K562 (cell line): ENCODE data around the gene ICAM1. TPM values are rescaled to one million over a fixed set of nuclear protein-coding genes. Genes with fewer than 3 reads are reported as not detected.
A peak's percentile ranks its signal among the peaks of the same experiment; 100 is the strongest.

Experiments
- CAMTA2 ChIP-seq: fragments of 250-450 bp; sonication (Bioruptor Pico); conservative IDR thresholded peaks from 2 replicates; pipeline ENCODE4 v1.5.1; 2022
- DPF2 ChIP-seq: fragments of 450-650 bp; IDR thresholded peaks from 2 replicates; pipeline ENCODE4 v1.6.1; 2016
- FOXM1 ChIP-seq, 2 experiments: fragments of 450-650 bp in 1 of 2; sonication (generic) in 1 of 2; formaldehyde crosslinking in 1 of 2; IDR thresholded peaks; 2 replicates each; pipeline versions ENCODE4 v1.6.1 to v1.9.0; 2017 to 2022; ENCODE audit warnings: low read depth in 2 of 2, mild to moderate bottlenecking in 2 of 2, missing genetic modification reagents in 1 of 2, moderate library complexity in 1 of 2
- NFE2L1 ChIP-seq: fragments of 450-650 bp; IDR thresholded peaks from 2 replicates; pipeline ENCODE4 v1.6.1; 2016; ENCODE audit warnings: missing genetic modification characterization, low read depth, mild to moderate bottlenecking, missing compliant biosample characterization, moderate library complexity, borderline replicate concordance
- NFIC ChIP-seq: fragments of 450-650 bp; IDR thresholded peaks from 2 replicates; pipeline ENCODE4 v1.6.1; 2017; ENCODE audit warnings: mild to moderate bottlenecking, inconsistent platforms
- SNIP1 ChIP-seq: fragments of 450-650 bp; IDR thresholded peaks from 2 replicates; pipeline ENCODE4 v1.7.1; 2017; ENCODE audit warnings: low read depth, mild to moderate bottlenecking
- UBTF ChIP-seq, 2 experiments: IDR thresholded peaks; 2 replicates each; pipeline ENCODE4 v1.6.1; 2012; ENCODE audit warnings: improper control_type of control experiment in 2 of 2, low read depth in 2 of 2, low read length in 2 of 2, borderline replicate concordance in 1 of 2
- XRCC3 ChIP-seq: fragments of 450-650 bp; IDR thresholded peaks from 2 replicates; pipeline ENCODE4 v1.6.1; 2017; ENCODE audit warnings: mild to moderate bottlenecking, moderate library complexity
- ZNF175 ChIP-seq: fragments of 200-800 bp; sonication (Bioruptor generic); IDR thresholded peaks from 2 replicates; pipeline ENCODE4 v1.6.1; 2016; ENCODE audit warnings: low read depth, mild to moderate bottlenecking, missing genetic modification characterization, missing compliant biosample characterization
- ZNF280B ChIP-seq: fragments of 250-450 bp; sonication (Bioruptor Pico); IDR thresholded peaks from 2 replicates; pipeline ENCODE4 v1.5.1; 2021; ENCODE audit warnings: mild to moderate bottlenecking
- ZNF316 ChIP-seq: fragments of 450-650 bp; IDR thresholded peaks from 2 replicates; pipeline ENCODE4 v1.6.1; 2016
- ZNF609 ChIP-seq: sonication (generic); formaldehyde crosslinking; IDR thresholded peaks from 2 replicates; pipeline ENCODE4 v1.8.1; 2023; ENCODE audit warnings: missing genetic modification reagents, mild to moderate bottlenecking, borderline replicate concordance
- ZNF717 ChIP-seq: fragments of 250-450 bp; sonication (Bioruptor Pico); IDR thresholded peaks from 2 replicates; pipeline ENCODE4 v1.5.0; 2021
- ZNF79 ChIP-seq: fragments of 250-450 bp; sonication (Bioruptor Pico); IDR thresholded peaks from 2 replicates; pipeline ENCODE4 v1.4.0; 2020; ENCODE audit warnings: low read depth, mild to moderate bottlenecking, moderate library complexity
- polyA plus RNA-seq, 8 experiments: library from polyadenylated mRNA; depleted of rRNA in 4 of 8; stranded (reverse) in 5 of 8; unstranded in 3 of 8; fragments of >200 nt; fragmentation: Nextera tagmentation in 2 of 8; fragmentation: Illumina TruSeq in 1 of 8; extraction: Ambion mirVana in 2 of 8; extraction: Trizol in 1 of 8; gene quantifications; 2 replicates each; pipeline versions ENCODE4 v1.2.1 to v1.2.3, GENCODE V29; 2011 to 2014; ENCODE audit warnings: inconsistent platforms in 1 of 8, missing spikeins in 1 of 8
- total RNA-seq, 7 experiments: library from RNA; depleted of rRNA in 6 of 7; stranded (reverse); fragments of >200 nt in 6 of 7; fragmentation: Illumina TruSeq in 2 of 7; extraction: Trizol in 2 of 7; gene quantifications; 2 replicates each; pipeline versions ENCODE4 v1.2.1 to v1.2.3, GENCODE V29; 2011 to 2021; ENCODE audit warnings: low replicate concordance in 1 of 7
- TF ChIP-seq, protein P1 (sequence below): fragments of 450-650 bp; IDR thresholded peaks from 2 replicates; pipeline ENCODE4 v1.6.1; 2017; ENCODE audit warnings: mild to moderate bottlenecking, moderate library complexity
- TF ChIP-seq, protein P2 (sequence below): IDR thresholded peaks from 2 replicates; pipeline ENCODE4 v1.6.1; 2011; ENCODE audit not compliant: insufficient read length; ENCODE audit errors: extremely low read depth

Gene ICAM1
- total and polyA plus RNA-seq, 9 of the 15 experiments (the other 6 are each of a cell fraction or from before 2014, with no cell fraction given) = 2.3 to 24.4 (median 13.4) TPM

DNA sequence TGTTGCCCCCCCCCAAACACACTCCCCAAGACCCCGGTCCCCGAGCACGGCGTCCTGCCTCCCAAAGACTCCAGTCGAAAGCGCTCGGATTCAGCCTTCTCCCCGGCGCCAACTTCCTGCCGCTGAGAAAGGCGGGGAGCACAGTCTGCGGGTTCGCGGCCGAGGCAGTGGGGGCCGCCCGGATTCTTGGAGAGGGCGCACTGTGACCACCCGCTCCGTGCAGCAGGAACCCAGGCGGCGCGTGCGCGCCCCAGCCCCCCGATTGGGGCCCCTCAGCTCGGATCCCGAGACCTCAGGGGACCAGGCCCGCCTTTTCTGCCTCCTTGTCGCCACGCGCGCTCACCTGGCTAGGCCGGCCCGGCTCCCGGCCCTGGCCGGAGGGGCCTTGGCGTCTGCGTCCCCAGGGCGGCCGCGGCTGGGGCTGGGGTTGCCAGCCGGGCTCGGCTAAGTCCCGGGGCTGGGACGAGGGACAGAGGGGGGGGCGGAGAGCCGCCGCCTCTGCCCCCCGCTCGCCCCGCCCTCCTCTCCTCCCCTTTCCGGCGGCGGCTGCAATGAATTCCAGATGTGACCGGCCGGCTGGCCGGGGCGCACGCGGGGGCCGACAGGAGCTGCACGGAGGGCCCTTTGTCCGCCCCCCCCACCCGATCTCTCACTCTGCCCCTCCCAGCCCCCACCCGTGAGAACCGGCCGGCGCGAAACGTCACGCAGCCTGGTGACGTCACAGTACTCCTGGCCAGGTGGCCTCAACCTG, 39.9 kb upstream of the ICAM1 start, which contains the start of gene S1PR2 (continued):
- no peak for TF ChIP-seq ZNF175 (CRISPR knock-in tag)
- no peak for TF ChIP-seq NFE2L1 (tag)
- peak in 1 of 2 experiments; percentile 79; a peak in 1 of 4 replicates for TF ChIP-seq UBTF (IDR thresholded peaks at IDR 0.05; ENCODE audit: borderline replicate concordance in 1 of 2, low read depth in 2 of 2, low read length in 2 of 2)
- TF ChIP-seq CAMTA2 (CRISPR knock-in tag) = no peak
- TF ChIP-seq ZNF79 (CRISPR knock-in tag) = no peak
- no peak for TF ChIP-seq ZNF717 (CRISPR knock-in tag)
- TF ChIP-seq ZNF316 = no peak
- no peak for TF ChIP-seq FOXM1 (IDR thresholded peaks at IDR 0.05; ENCODE audit: low read depth)
- TF ChIP-seq FOXM1 (CRISPR knock-in tag; IDR thresholded peaks at IDR 0.05; ENCODE audit: low read depth) = no peak
- TF ChIP-seq ZNF609 = no peak
- TF ChIP-seq NFIC = no peak
- TF ChIP-seq DPF2 = no peak
- TF ChIP-seq, protein P1, sequence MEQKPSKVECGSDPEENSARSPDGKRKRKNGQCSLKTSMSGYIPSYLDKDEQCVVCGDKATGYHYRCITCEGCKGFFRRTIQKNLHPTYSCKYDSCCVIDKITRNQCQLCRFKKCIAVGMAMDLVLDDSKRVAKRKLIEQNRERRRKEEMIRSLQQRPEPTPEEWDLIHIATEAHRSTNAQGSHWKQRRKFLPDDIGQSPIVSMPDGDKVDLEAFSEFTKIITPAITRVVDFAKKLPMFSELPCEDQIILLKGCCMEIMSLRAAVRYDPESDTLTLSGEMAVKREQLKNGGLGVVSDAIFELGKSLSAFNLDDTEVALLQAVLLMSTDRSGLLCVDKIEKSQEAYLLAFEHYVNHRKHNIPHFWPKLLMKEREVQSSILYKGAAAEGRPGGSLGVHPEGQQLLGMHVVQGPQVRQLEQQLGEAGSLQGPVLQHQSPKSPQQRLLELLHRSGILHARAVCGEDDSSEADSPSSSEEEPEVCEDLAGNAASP = no peak
- TF ChIP-seq, protein P2, sequence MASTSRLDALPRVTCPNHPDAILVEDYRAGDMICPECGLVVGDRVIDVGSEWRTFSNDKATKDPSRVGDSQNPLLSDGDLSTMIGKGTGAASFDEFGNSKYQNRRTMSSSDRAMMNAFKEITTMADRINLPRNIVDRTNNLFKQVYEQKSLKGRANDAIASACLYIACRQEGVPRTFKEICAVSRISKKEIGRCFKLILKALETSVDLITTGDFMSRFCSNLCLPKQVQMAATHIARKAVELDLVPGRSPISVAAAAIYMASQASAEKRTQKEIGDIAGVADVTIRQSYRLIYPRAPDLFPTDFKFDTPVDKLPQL = no peak
- TF ChIP-seq XRCC3 = no peak
- no peak for TF ChIP-seq ZNF280B
- TF ChIP-seq SNIP1 = no peak
